CD8-positive, alpha-beta memory T cell (primary cell): ENCODE results near the gene CFAP43. TPM values are rescaled to one million over a fixed set of nuclear protein-coding genes. Genes with fewer than 3 reads are reported as not detected.

Experiments used
- CTCF ChIA-PET: fragments of 350-600 bp; sonication (Branson Sonifier 250); formaldehyde crosslinking; loops from one replicate; lab custom pipeline; 2021; ENCODE audit warnings: antibody characterized with exemption; lab: Charles Lee
- POLR2A ChIA-PET: fragments of 350-600 bp; sonication (Branson Sonifier 250); formaldehyde crosslinking; loops from one replicate; lab custom pipeline; 2021; ENCODE audit warnings: antibody characterized with exemption; lab: Charles Lee
- DNase-seq, 5 donors: peaks; one replicate each; pipeline versions ENCODE4 v3.0.0 to v3.0.0-alpha.2; 2020 to 2022; ENCODE audit warnings: mixed read lengths in 1 of 5
- H3K27ac ChIP-seq: one replicate; pipeline ENCODE4 v1.7.0; 2013; ENCODE audit warnings: low read depth, mild to moderate bottlenecking, low read length, moderate library complexity
- H3K27me3 ChIP-seq: 2 replicates; pipeline ENCODE4 v1.7.0; 2013; ENCODE audit warnings: low read length, mild to moderate bottlenecking; ENCODE audit not compliant: insufficient read depth, poor library complexity, severe bottlenecking
- H3K36me3 ChIP-seq: 2 replicates; pipeline ENCODE4 v1.7.0; 2013; ENCODE audit warnings: mild to moderate bottlenecking, low read length, moderate library complexity; ENCODE audit not compliant: insufficient read depth
- H3K4me1 ChIP-seq: 2 replicates; pipeline ENCODE4 v1.7.0; 2013; ENCODE audit warnings: mild to moderate bottlenecking, low read length, moderate library complexity; ENCODE audit not compliant: insufficient read depth
- H3K4me3 ChIP-seq: 2 replicates; pipeline ENCODE4 v1.7.0; 2013; ENCODE audit warnings: mild to moderate bottlenecking, low read length
- H3K9me3 ChIP-seq: 2 replicates; pipeline ENCODE4 v1.7.0; 2013; ENCODE audit warnings: mild to moderate bottlenecking, low read length
- H3K27ac Mint-ChIP-seq, 8 donors: one replicate each; pipeline ENCODE4 v1.8.0; 2020 to 2021; ENCODE audit warnings: mixed read lengths in 8 of 8, mild to moderate bottlenecking in 6 of 8, inconsistent platforms in 3 of 8, moderate library complexity in 3 of 8
- H3K27me3 Mint-ChIP-seq, 2 donors: one replicate each; pipeline ENCODE4 v1.8.0; 2020 to 2021; ENCODE audit warnings: mixed read lengths in 2 of 2, mild to moderate bottlenecking in 1 of 2, moderate library complexity in 1 of 2
- H3K36me3 Mint-ChIP-seq, 3 donors: one replicate each; pipeline ENCODE4 v1.8.0; 2020 to 2021; ENCODE audit warnings: mixed read lengths in 3 of 3, inconsistent platforms in 1 of 3, mild to moderate bottlenecking in 1 of 3
- H3K4me1 Mint-ChIP-seq, 3 donors: one replicate each; pipeline ENCODE4 v1.8.0; 2020 to 2021; ENCODE audit warnings: mixed read lengths in 3 of 3, inconsistent platforms in 1 of 3, mild to moderate bottlenecking in 1 of 3
- H3K4me3 Mint-ChIP-seq, 7 donors: one replicate each; pipeline ENCODE4 v1.8.0; 2020 to 2021; ENCODE audit warnings: mixed read lengths in 7 of 7, mild to moderate bottlenecking in 6 of 7, moderate library complexity in 4 of 7, inconsistent platforms in 2 of 7
- H3K9me3 Mint-ChIP-seq, 5 donors: one replicate each; pipeline ENCODE4 v1.8.0; 2020 to 2022; ENCODE audit warnings: mixed read lengths in 5 of 5, mild to moderate bottlenecking in 3 of 5, moderate library complexity in 2 of 5, inconsistent platforms in 1 of 5
- polyA plus RNA-seq: library from polyadenylated mRNA; unstranded; fragments of 300-500 nt; fragmentation: Illumina TruSeq; gene quantifications from one replicate; pipeline ENCODE4 v1.2.3, GENCODE V29; 2021
- total RNA-seq, 2 experiments: library from RNA; stranded (reverse); gene quantifications; one replicate each; pipeline ENCODE4 v1.2.3, GENCODE V29; 2021

CFAP43 gene
- total and polyA plus RNA-seq, 3 experiments from 2014 or later = 0.07 TPM; not detected in 2

- peaks cover 70 to 96% (median 84%) of the 10 kb centered on the region in 3 donors for H3K4me1 Mint-ChIP-seq
- Histone ChIP-seq H3K4me3 (no peak overlapping the region), H3K9me3 (no peaks in the 10 kb centered on the region), H3K4me1 (peaks cover 70% of the 10 kb centered on the region), H3K27me3 (no peaks in the 10 kb centered on the region), H3K27ac (no peak overlapping the region), H3K36me3 (peaks cover 46% of the 10 kb centered on the region)
- CTCF ChIA-PET = interaction anchor here (1.0 to 2.7 kb wide), 3 partner anchors 13 to 30 kb away, joined by 3 to 11 read pairs (median 5); no protein-coding TSS in a partner anchor
- no peaks in the 10 kb centered on the region for H3K27me3 Mint-ChIP-seq
- H3K27ac Mint-ChIP-seq = peak overlapping the region in 6 of 8 donors; percentile 15 to 83 (median 72)
- POLR2A ChIA-PET = no interaction called here
- peaks cover 4 to 91% (median 28%) of the 10 kb centered on the region in 3 donors for H3K36me3 Mint-ChIP-seq
- H3K4me3 Mint-ChIP-seq = no peak overlapping the region
- H3K9me3 Mint-ChIP-seq = no peaks in the 10 kb centered on the region
- no peak for DNase-seq
These were observed 29.9 kb upstream of the CFAP43 start for GRCh38 chr10:104262055-104262454.

- ChIA-PET CTCF (interaction anchor here (8.2 kb wide), 1 partner anchor 15 kb away, joined by 57 read pairs; no protein-coding TSS in a partner anchor), POLR2A (no interaction called here)
- H3K36me3 ChIP-seq = peaks cover 36% of the 10 kb centered on the region
- H3K4me1 ChIP-seq = peaks cover 70% of the 10 kb centered on the region
- DNase-seq = no peak
- no peak overlapping the region for H3K4me3 ChIP-seq
- H3K9me3 ChIP-seq = no peaks in the 10 kb centered on the region
- H3K27me3 ChIP-seq = no peaks in the 10 kb centered on the region
- Mint-ChIP-seq H3K27me3 (no peaks in the 10 kb centered on the region), H3K36me3 (peaks cover 0 to 80% (median 21%) of the 10 kb centered on the region in 3 donors), H3K4me3 (peak overlapping the region in 6 of 7 donors; percentile 5 to 44 (median 16)), H3K9me3 (no peaks in the 10 kb centered on the region), H3K4me1 (peaks cover 72 to 96% (median 84%) of the 10 kb centered on the region in 3 donors), H3K27ac (peak overlapping the region; percentile 15 to 85 (median 64))
- H3K27ac ChIP-seq = no peak overlapping the region
These were observed 28.6 kb upstream of the CFAP43 start for GRCh38 chr10:104260775-104261115.

- Mint-ChIP-seq H3K36me3 (peaks cover 0 to 80% (median 21%) of the 10 kb centered on the region in 3 donors), H3K27me3 (no peaks in the 10 kb centered on the region), H3K4me1 (peaks cover 68 to 94% (median 82%) of the 10 kb centered on the region in 3 donors), H3K4me3 (peak overlapping the region in 6 of 7 donors; percentile 4 to 44 (median 12)), H3K9me3 (no peaks in the 10 kb centered on the region), H3K27ac (peak overlapping the region; percentile 15 to 85 (median 64))
- H3K27me3 ChIP-seq = no peaks in the 10 kb centered on the region
- peaks cover 30% of the 10 kb centered on the region for H3K36me3 ChIP-seq
- no peak overlapping the region for H3K27ac ChIP-seq
- ChIA-PET POLR2A (no interaction called here), CTCF (interaction anchor here (8.2 kb wide), 1 partner anchor 16 kb away, joined by 57 read pairs; no protein-coding TSS in a partner anchor)
- no peaks in the 10 kb centered on the region for H3K9me3 ChIP-seq
- no peak for DNase-seq
- H3K4me1 ChIP-seq = peaks cover 65% of the 10 kb centered on the region
- H3K4me3 ChIP-seq = no peak overlapping the region
These were observed 28.0 kb upstream of the CFAP43 start for GRCh38 chr10:104259999-104260774.

- Mint-ChIP-seq H3K9me3 (no peaks in the 10 kb centered on the region), H3K4me1 (peaks cover 64 to 87% (median 75%) of the 10 kb centered on the region in 3 donors), H3K4me3 (peak overlapping the region in 1 of 7 donors; percentile 58), H3K36me3 (peaks cover 0 to 80% (median 21%) of the 10 kb centered on the region in 3 donors), H3K27me3 (no peaks in the 10 kb centered on the region), H3K27ac (peak overlapping the region in 6 of 8 donors; percentile 18 to 73 (median 56))
- no peak for DNase-seq
- Histone ChIP-seq H3K27ac (no peak overlapping the region), H3K4me1 (peaks cover 58% of the 10 kb centered on the region), H3K4me3 (no peak overlapping the region), H3K36me3 (peaks cover 28% of the 10 kb centered on the region), H3K27me3 (no peaks in the 10 kb centered on the region), H3K9me3 (no peaks in the 10 kb centered on the region)
- CTCF ChIA-PET = interaction anchor here (8.2 kb wide), 1 partner anchor 16 kb away, joined by 57 read pairs; no protein-coding TSS in a partner anchor
- POLR2A ChIA-PET = no interaction called here
These were observed 27.3 kb upstream of the CFAP43 start for GRCh38 chr10:104259456-104259855.

- peaks cover 0 to 69% (median 18%) of the 10 kb centered on the region in 3 donors for H3K36me3 Mint-ChIP-seq
- Histone ChIP-seq H3K9me3 (no peaks in the 10 kb centered on the region), H3K27me3 (no peaks in the 10 kb centered on the region), H3K27ac (no peak overlapping the region), H3K36me3 (peaks cover 27% of the 10 kb centered on the region), H3K4me3 (no peak overlapping the region), H3K4me1 (peaks cover 57% of the 10 kb centered on the region)
- H3K27ac Mint-ChIP-seq = peak overlapping the region; percentile 39 to 86 (median 55)
- no peaks in the 10 kb centered on the region for H3K27me3 Mint-ChIP-seq
- no peaks in the 10 kb centered on the region for H3K9me3 Mint-ChIP-seq
- CTCF ChIA-PET = interaction anchor here (1.1 to 8.2 kb wide), 5 partner anchors 8 to 95 kb away, joined by 3 to 57 read pairs (median 5); partner anchors contain the start of gene CFAP58
- no peak for DNase-seq
- H3K4me1 Mint-ChIP-seq = peaks cover 58 to 84% (median 75%) of the 10 kb centered on the region in 3 donors
- peak overlapping the region in 2 of 7 donors; percentile 42 to 53 for H3K4me3 Mint-ChIP-seq
- POLR2A ChIA-PET = interaction anchor here (1.0 kb wide), 1 partner anchor 11 kb away, joined by 4 read pairs; the partner anchor contains the start of gene GSTO2
These were observed 26.0 kb upstream of the CFAP43 start for GRCh38 chr10:104258209-104258608.

GRCh38 chr10:104257235-104257634, 25.1 kb upstream of the CFAP43 start:
- CTCF ChIA-PET = interaction anchor here (1.0 to 8.2 kb wide), 4 partner anchors 9 to 34 kb away, joined by 3 to 57 read pairs (median 6); partner anchors contain the start of gene CFAP43
- Mint-ChIP-seq H3K4me1 (peaks cover 58 to 77% (median 74%) of the 10 kb centered on the region in 3 donors), H3K36me3 (peaks cover 0 to 60% (median 16%) of the 10 kb centered on the region in 3 donors), H3K4me3 (peak overlapping the region; percentile 40 to 96 (median 91)), H3K27me3 (peaks cover 0 to 2% of the 10 kb centered on the region in 2 donors), H3K27ac (peak overlapping the region; percentile 39 to 99 (median 86)), H3K9me3 (no peaks in the 10 kb centered on the region)
- H3K4me1 ChIP-seq = peaks cover 57% of the 10 kb centered on the region
- H3K27me3 ChIP-seq = no peaks in the 10 kb centered on the region
- DNase-seq = no peak
- POLR2A ChIA-PET = interaction anchor here (0.7 kb wide), 1 partner anchor 346 kb away, joined by 3 read pairs; no protein-coding TSS in a partner anchor
- no peak overlapping the region for H3K4me3 ChIP-seq
- H3K27ac ChIP-seq = no peak overlapping the region
- no peaks in the 10 kb centered on the region for H3K9me3 ChIP-seq
- H3K36me3 ChIP-seq = peaks cover 19% of the 10 kb centered on the region

- Histone ChIP-seq H3K4me1 (peaks cover 57% of the 10 kb centered on the region), H3K27ac (peak overlapping the region; percentile 76), H3K36me3 (peaks cover 13% of the 10 kb centered on the region), H3K27me3 (no peaks in the 10 kb centered on the region), H3K4me3 (peak overlapping the region; percentile 64), H3K9me3 (no peaks in the 10 kb centered on the region)
- DNase-seq = peak in 1 of 5 donors; percentile 27
- Mint-ChIP-seq H3K4me3 (peak overlapping the region; percentile 91 to 99 (median 95)), H3K4me1 (peaks cover 52 to 71% (median 66%) of the 10 kb centered on the region in 3 donors), H3K27ac (peak overlapping the region; percentile 84 to 99 (median 96)), H3K9me3 (no peaks in the 10 kb centered on the region), H3K36me3 (peaks cover 0 to 52% (median 12%) of the 10 kb centered on the region in 3 donors), H3K27me3 (peaks cover 0 to 4% of the 10 kb centered on the region in 2 donors)
- ChIA-PET POLR2A (interaction anchor here (0.7 to 1.3 kb wide), 3 partner anchors 13 to 345 kb away, joined by 3 to 4 read pairs (median 3); partner anchors contain the start of gene SFR1), CTCF (interaction anchor here (1.0 to 8.2 kb wide), 5 partner anchors 19 to 135 kb away, joined by 3 to 57 read pairs (median 4); partner anchors contain the start of genes CFAP43 and SFR1)
These were observed 24.3 kb upstream of the CFAP43 start for GRCh38 chr10:104256335-104256961.
